Loucy (cell line): Measurements from ENCODE around the gene BMPER.

Experiments used
- H2AFZ ChIP-seq: fragments of 200-600 bp; sonication (generic); 2 replicates; pipeline ENCODE4 v1.6.0; 2016; ENCODE audit warnings: antibody characterized with exemption, mild to moderate bottlenecking, low read length, moderate library complexity
- H3F3A ChIP-seq: fragments of 200-600 bp; 2 replicates; pipeline ENCODE4 v1.6.0; 2016; ENCODE audit warnings: antibody characterized with exemption, low read depth, mild to moderate bottlenecking
- H3K27me3 ChIP-seq: fragments of 200-600 bp; sonication (generic); 2 replicates; pipeline ENCODE4 v1.6.1; 2014; ENCODE audit warnings: low read length, mild to moderate bottlenecking; ENCODE audit not compliant: insufficient read depth, poor library complexity, severe bottlenecking
- H3K36me3 ChIP-seq: fragments of 200-600 bp; sonication (generic); 2 replicates; pipeline ENCODE4 v1.6.1; 2016; ENCODE audit warnings: low read length; ENCODE audit not compliant: insufficient read depth
- H3K4me1 ChIP-seq: fragments of 200-600 bp; sonication (generic); 2 replicates; pipeline ENCODE4 v1.5.1; 2014; ENCODE audit warnings: low read length, mild to moderate bottlenecking; ENCODE audit not compliant: insufficient read depth, poor library complexity, severe bottlenecking
- H3K4me2 ChIP-seq: fragments of 200-600 bp; sonication (generic); 2 replicates; pipeline ENCODE4 v1.6.0; 2014; ENCODE audit warnings: antibody characterized with exemption, low read length, low read depth, mild to moderate bottlenecking; ENCODE audit not compliant: poor library complexity, severe bottlenecking
- H3K4me3 ChIP-seq: fragments of 200-600 bp; sonication (generic); 2 replicates; pipeline ENCODE4 v1.5.1; 2014; ENCODE audit warnings: low read length, mild to moderate bottlenecking, mixed read lengths; ENCODE audit not compliant: poor library complexity, severe bottlenecking
- H3K79me2 ChIP-seq: fragments of 200-600 bp; sonication (generic); 2 replicates; pipeline ENCODE4 v1.6.1; 2014; ENCODE audit warnings: low read length; ENCODE audit not compliant: insufficient read depth
- H3K9ac ChIP-seq: fragments of 200-600 bp; sonication (generic); 2 replicates; pipeline ENCODE4 v1.6.0; 2014; ENCODE audit warnings: mild to moderate bottlenecking, low read depth, low read length, moderate library complexity; ENCODE audit not compliant: poor library complexity, severe bottlenecking
- H3K9me2 ChIP-seq: fragments of 200-600 bp; sonication (generic); replicated peaks from 2 replicates; pipeline ENCODE4 v1.6.1; 2016; ENCODE audit warnings: low read depth, low read length, mixed read lengths
- H3K9me3 ChIP-seq: fragments of 200-600 bp; sonication (generic); 2 replicates; pipeline ENCODE4 v1.6.1; 2014; ENCODE audit warnings: mild to moderate bottlenecking, antibody characterized with exemption, low read length, low read depth; ENCODE audit not compliant: insufficient read depth
- H4K20me1 ChIP-seq: fragments of 200-600 bp; sonication (generic); 2 replicates; pipeline ENCODE4 v1.6.0; 2014; ENCODE audit warnings: antibody characterized with exemption, low read length, mild to moderate bottlenecking; ENCODE audit not compliant: insufficient read depth, poor library complexity, severe bottlenecking
- CTCF ChIP-seq: fragments of 200-600 bp; sonication (generic); conservative IDR thresholded peaks from 2 replicates; pipeline ENCODE4 v1.5.1; 2014; ENCODE audit warnings: mild to moderate bottlenecking, antibody characterized with exemption, low read length
- EZH2phosphoT487 ChIP-seq: fragments of 200-600 bp; IDR thresholded peaks from 2 replicates; pipeline ENCODE4 v1.6.1; 2018; ENCODE audit warnings: antibody characterized with exemption, mild to moderate bottlenecking, moderate library complexity, borderline replicate concordance

The BMPER gene

GRCh38 chr7:34083440-34083839 lies 178.1 kb downstream of the BMPER start:
- H4K20me1 ChIP-seq = no peaks in the 10 kb centered on the region
- H3K4me2 ChIP-seq = no peak overlapping the region
- no peaks in the 10 kb centered on the region for H3K36me3 ChIP-seq
- H3K79me2 ChIP-seq = no peaks in the 10 kb centered on the region
- H3K9me3 ChIP-seq = no peaks in the 10 kb centered on the region
- no peaks in the 10 kb centered on the region for H3K9me2 ChIP-seq
- no peaks in the 10 kb centered on the region for H3K27me3 ChIP-seq
- no peak overlapping the region for H3K4me3 ChIP-seq
- TF ChIP-seq CTCF (no peak), EZH2phosphoT487 (no peak)
- no peak overlapping the region for H2AFZ ChIP-seq
- no peaks in the 10 kb centered on the region for H3K4me1 ChIP-seq
- H3F3A ChIP-seq = no peaks in the 10 kb centered on the region
- no peak overlapping the region for H3K9ac ChIP-seq

- Histone ChIP-seq H3F3A (no peaks in the 10 kb centered on the region), H3K9me2 (no peaks in the 10 kb centered on the region), H3K79me2 (no peaks in the 10 kb centered on the region), H3K9me3 (no peaks in the 10 kb centered on the region), H3K4me2 (no peak overlapping the region), H2AFZ (no peak overlapping the region), H3K27me3 (no peaks in the 10 kb centered on the region), H3K9ac (no peak overlapping the region), H3K4me3 (no peak overlapping the region), H3K36me3 (no peaks in the 10 kb centered on the region), H4K20me1 (no peaks in the 10 kb centered on the region), H3K4me1 (no peaks in the 10 kb centered on the region)
- no peak for TF ChIP-seq CTCF
- TF ChIP-seq EZH2phosphoT487 = no peak
Observed at GRCh38 chr7:34084651-34085050, 179.3 kb downstream of the BMPER start.

GRCh38 chr7:34086064-34086463 lies 180.7 kb downstream of the BMPER start:
- Histone ChIP-seq H3K9ac (no peak overlapping the region), H2AFZ (no peak overlapping the region), H3K4me3 (no peak overlapping the region), H3K4me2 (no peak overlapping the region), H3K9me3 (no peaks in the 10 kb centered on the region), H3F3A (no peaks in the 10 kb centered on the region), H3K27me3 (no peaks in the 10 kb centered on the region), H3K9me2 (no peaks in the 10 kb centered on the region), H3K4me1 (no peaks in the 10 kb centered on the region), H4K20me1 (no peaks in the 10 kb centered on the region), H3K36me3 (no peaks in the 10 kb centered on the region), H3K79me2 (no peaks in the 10 kb centered on the region)
- no peak for TF ChIP-seq EZH2phosphoT487

- Histone ChIP-seq H3K4me2 (no peak overlapping the region), H4K20me1 (no peaks in the 10 kb centered on the region), H3K9ac (no peak overlapping the region), H3K4me3 (no peak overlapping the region), H2AFZ (no peak overlapping the region), H3K9me2 (no peaks in the 10 kb centered on the region), H3K27me3 (no peaks in the 10 kb centered on the region), H3K36me3 (no peaks in the 10 kb centered on the region), H3K79me2 (no peaks in the 10 kb centered on the region), H3F3A (no peaks in the 10 kb centered on the region), H3K4me1 (no peaks in the 10 kb centered on the region), H3K9me3 (no peaks in the 10 kb centered on the region)
- TF ChIP-seq EZH2phosphoT487 (no peak), CTCF (no peak)
Observed at GRCh38 chr7:34086981-34087380, 181.6 kb downstream of the BMPER start.
